ENCODE data around the gene PUM1.
A peak's percentile ranks its signal among the peaks of the same experiment; 100 is the strongest.

The PUM1 gene

GRCh38 chr1:30991862-30992606 is 73.5 kb downstream of the PUM1 start:
- no peak for TF ChIP-seq CTCF (conservative IDR thresholded peaks at IDR 0.05; ENCODE audit: low read length)
- DNase-seq (ENCODE audit: low read depth) = no peak
- H3K4me3 ChIP-seq (ENCODE audit: low read length) = no peak overlapping the region

GRCh38 chr1:30990591-30990990 is 74.9 kb downstream of the PUM1 start:
- no peak for TF ChIP-seq CTCF (conservative IDR thresholded peaks at IDR 0.05; ENCODE audit: low read length)
- peak; percentile 24 for DNase-seq (ENCODE audit: low read depth)
- no peak overlapping the region for H3K4me3 ChIP-seq (ENCODE audit: low read length)

GRCh38 chr1:30988045-30988444 is 77.5 kb downstream of the PUM1 start:
- no peak for DNase-seq (ENCODE audit: low read depth)
- no peak overlapping the region for H3K4me3 ChIP-seq (ENCODE audit: low read length)
- TF ChIP-seq CTCF (conservative IDR thresholded peaks at IDR 0.05; ENCODE audit: low read length) = no peak

- H3K4me3 ChIP-seq (ENCODE audit: low read length) = no peak overlapping the region
- DNase-seq (ENCODE audit: low read depth) = peak; percentile 46
- no peak for TF ChIP-seq CTCF (conservative IDR thresholded peaks at IDR 0.05; ENCODE audit: low read length)
Measured at GRCh38 chr1:30986755-30987154, 78.8 kb downstream of the PUM1 start.

- no peak for DNase-seq (ENCODE audit: low read depth)
- no peak overlapping the region for H3K4me3 ChIP-seq (ENCODE audit: low read length)
- TF ChIP-seq CTCF (conservative IDR thresholded peaks at IDR 0.05; ENCODE audit: low read length) = no peak
Measured at GRCh38 chr1:30984991-30985503, 80.5 kb downstream of the PUM1 start.

- DNase-seq (ENCODE audit: low read depth) = peak; percentile 65
- H3K4me3 ChIP-seq (ENCODE audit: low read length) = no peak overlapping the region
- TF ChIP-seq CTCF (conservative IDR thresholded peaks at IDR 0.05; ENCODE audit: low read length) = peak; percentile 46
Measured at GRCh38 chr1:30984165-30984889, 81.2 kb downstream of the PUM1 start.

- peak; percentile 25; the same call in 1 of the 2 replicates for TF ChIP-seq CTCF (conservative IDR thresholded peaks at IDR 0.05; ENCODE audit: low read length)
- no peak overlapping the region for H3K4me3 ChIP-seq (ENCODE audit: low read length)
- peak; percentile 46 for DNase-seq (ENCODE audit: low read depth)
Measured at GRCh38 chr1:30982937-30983336, 82.6 kb downstream of the PUM1 start.
